Fibroblast of lung (primary cell): ENCODE results near the gene RREB1. TPM values are rescaled to one million over a fixed set of nuclear protein-coding genes. Genes with fewer than 3 reads are reported as not detected.

Experiments used
- DNase-seq, 2 donors: peaks; one replicate each; pipeline versions ENCODE4 v3.0.0 to v3.0.0-alpha.2; 2010; ENCODE audit warnings: low read depth in 2 of 2
- H2AFZ ChIP-seq: 2 replicates; pipeline ENCODE4 v1.5.1; 2012; ENCODE audit warnings: low read length, control low read depth, inconsistent platforms
- H3K27ac ChIP-seq: 2 replicates; pipeline ENCODE4 v1.5.1; 2011; ENCODE audit warnings: low read length, control low read depth; ENCODE audit not compliant: insufficient read depth
- H3K27me3 ChIP-seq: 2 replicates; pipeline ENCODE4 v1.5.1; 2011; ENCODE audit warnings: mild to moderate bottlenecking, low read length; ENCODE audit not compliant: control insufficient read depth, insufficient read depth
- H3K36me3 ChIP-seq: 2 replicates; pipeline ENCODE4 v1.5.1; 2011; ENCODE audit warnings: low read length; ENCODE audit not compliant: control insufficient read depth, insufficient read depth
- H3K4me1 ChIP-seq: 2 replicates; pipeline ENCODE4 v1.5.1; 2011; ENCODE audit warnings: low read length; ENCODE audit not compliant: control insufficient read depth, insufficient read depth; ENCODE audit errors: extremely low read depth
- H3K4me2 ChIP-seq: 2 replicates; pipeline ENCODE4 v1.5.1; 2011; ENCODE audit warnings: low read length, control low read depth; ENCODE audit not compliant: insufficient read depth; ENCODE audit errors: extremely low read depth
- H3K4me3 ChIP-seq, 4 experiments: fragments of 200-600 bp in 1 of 4; sonication (generic) in 1 of 4; replicated peaks in 1 of 4; 2 replicates each; pipeline ENCODE4 v1.5.1; 2011 to 2016; ENCODE audit warnings: low read length in 4 of 4, low read depth in 3 of 4, mild to moderate bottlenecking in 3 of 4, control low read depth in 2 of 4, inconsistent platforms in 1 of 4, mixed read lengths in 1 of 4; ENCODE audit not compliant: insufficient read depth in 1 of 4; ENCODE audit errors: control extremely low read depth in 1 of 4
- H3K79me2 ChIP-seq: 2 replicates; pipeline ENCODE4 v1.5.1; 2012; ENCODE audit warnings: mild to moderate bottlenecking, low read length, inconsistent platforms; ENCODE audit not compliant: control insufficient read depth, insufficient read depth
- H3K9ac ChIP-seq: 2 replicates; pipeline ENCODE4 v1.5.1; 2011; ENCODE audit warnings: mild to moderate bottlenecking, low read length, control low read depth; ENCODE audit not compliant: insufficient read depth
- H3K9me3 ChIP-seq: 2 replicates; pipeline ENCODE4 v1.5.1; 2012; ENCODE audit warnings: low read depth, low read length; ENCODE audit not compliant: control insufficient read depth, insufficient read depth
- H4K20me1 ChIP-seq: 2 replicates; pipeline ENCODE4 v1.5.1; 2011; ENCODE audit warnings: low read length; ENCODE audit not compliant: control insufficient read depth, insufficient read depth; ENCODE audit errors: extremely low read depth
- CTCF ChIP-seq, 2 donors: IDR thresholded peaks in 1 of 2; conservative IDR thresholded peaks in 1 of 2; 1 replicate in 1 of 2; 2 replicates in 1 of 2; pipeline ENCODE4 v1.5.1; 2011 to 2012; ENCODE audit warnings: low read length in 2 of 2, control low read depth in 1 of 2, inconsistent platforms in 1 of 2, low read depth in 1 of 2, mild to moderate bottlenecking in 1 of 2
- EZH2 ChIP-seq: IDR thresholded peaks from 2 replicates; pipeline ENCODE4 v1.5.1; 2012; ENCODE audit warnings: low read length, control low read depth, mild to moderate bottlenecking; ENCODE audit errors: missing control alignments
- polyA plus RNA-seq, 2 donors: library from polyadenylated mRNA; depleted of rRNA in 1 of 2; stranded (reverse) in 1 of 2; unstranded in 1 of 2; fragments of >200 nt; gene quantifications; 2 replicates each; pipeline ENCODE4 v1.2.1, GENCODE V29; 2011 to 2012; ENCODE audit warnings: missing spikeins in 1 of 2
- total RNA-seq: library from RNA; depleted of rRNA; stranded (reverse); fragments of >200 nt; gene quantifications from 2 replicates; pipeline ENCODE4 v1.2.1, GENCODE V29; 2014

Gene RREB1
- total and polyA plus RNA-seq, 2 donors (not counting 1 experiment from before 2014, with no cell fraction given), result 2.4 to 18.8 TPM

- H3K27ac ChIP-seq, result no peak overlapping the region
- H3K27me3 ChIP-seq, result no peaks in the 10 kb centered on the region
- H3K4me2 ChIP-seq, result no peak overlapping the region
- H2AFZ ChIP-seq, result no peak overlapping the region
- DNase-seq, result no peak
- H3K79me2 ChIP-seq, result peaks cover 11% of the 10 kb centered on the region
- no peaks in the 10 kb centered on the region for H4K20me1 ChIP-seq
- peaks cover 14% of the 10 kb centered on the region for H3K36me3 ChIP-seq
- no peak overlapping the region for H3K4me3 ChIP-seq
- TF ChIP-seq EZH2 (no peak), CTCF (conservative IDR thresholded peaks at IDR 0.05 in 1 of 2, IDR thresholded peaks at IDR 0.05 in 1 of 2; ENCODE audit: low read depth in 1 of 2, low read length in 2 of 2) (no peak)
- no peak overlapping the region for H3K9ac ChIP-seq
- H3K4me1 ChIP-seq, result no peaks in the 10 kb centered on the region
- H3K9me3 ChIP-seq, result no peaks in the 10 kb centered on the region
Measured at GRCh38 chr6:7185561-7185960, 77.8 kb downstream of the RREB1 start.

- H3K79me2 ChIP-seq, result peaks cover 11% of the 10 kb centered on the region
- no peaks in the 10 kb centered on the region for H3K9me3 ChIP-seq
- H3K27me3 ChIP-seq, result no peaks in the 10 kb centered on the region
- H3K27ac ChIP-seq, result no peak overlapping the region
- H3K4me2 ChIP-seq, result no peak overlapping the region
- H2AFZ ChIP-seq, result no peak overlapping the region
- no peak for TF ChIP-seq CTCF (conservative IDR thresholded peaks at IDR 0.05 in 1 of 2, IDR thresholded peaks at IDR 0.05 in 1 of 2; ENCODE audit: low read depth in 1 of 2, low read length in 2 of 2)
- no peak for TF ChIP-seq EZH2
- peaks cover 11% of the 10 kb centered on the region for H3K36me3 ChIP-seq
- H3K4me3 ChIP-seq, result no peak overlapping the region
- no peak overlapping the region for H3K9ac ChIP-seq
- no peaks in the 10 kb centered on the region for H3K4me1 ChIP-seq
- DNase-seq, result no peak
- H4K20me1 ChIP-seq, result no peaks in the 10 kb centered on the region
Measured at GRCh38 chr6:7188492-7188891, 80.7 kb downstream of the RREB1 start.

GRCh38 chr6:7189101-7189758, 81.5 kb downstream of the RREB1 start:
- Histone ChIP-seq H2AFZ (no peak overlapping the region), H3K4me3 (no peak overlapping the region)

More at GRCh38 chr6:7189101-7189758, 81.5 kb downstream of the RREB1 start:
- DNase-seq, result no peak
- no peak overlapping the region for H3K4me2 ChIP-seq
- H3K9ac ChIP-seq, result no peak overlapping the region
- peaks cover 11% of the 10 kb centered on the region for H3K36me3 ChIP-seq
- no peaks in the 10 kb centered on the region for H3K4me1 ChIP-seq
- H3K27me3 ChIP-seq, result no peaks in the 10 kb centered on the region
- H3K9me3 ChIP-seq, result no peaks in the 10 kb centered on the region
- TF ChIP-seq CTCF (conservative IDR thresholded peaks at IDR 0.05 in 1 of 2, IDR thresholded peaks at IDR 0.05 in 1 of 2; ENCODE audit: low read depth in 1 of 2, low read length in 2 of 2) (no peak), EZH2 (no peak)
- H3K79me2 ChIP-seq, result peaks cover 11% of the 10 kb centered on the region
- H3K27ac ChIP-seq, result no peak overlapping the region
- no peaks in the 10 kb centered on the region for H4K20me1 ChIP-seq
